GM18517 (cell line): ENCODE data around the gene FOXO1.

ENCODE experiments used
- ATAC-seq: cut with Tn5 transposase; IDR thresholded peaks from one replicate; pipeline ENCODE4 v1.9.1; 2021; ENCODE audit warnings: mild to moderate bottlenecking, moderate library complexity; ENCODE audit not compliant: unreplicated experiment

FOXO1 gene

GRCh38 chr13:40611004-40611403 is 55.4 kb downstream of the FOXO1 start:
- ATAC-seq, result no peak

GRCh38 chr13:40609972-40610726 is 56.3 kb downstream of the FOXO1 start:
- no peak for ATAC-seq

GRCh38 chr13:40608308-40608707 is 58.1 kb downstream of the FOXO1 start:
- ATAC-seq, result no peak

- no peak for ATAC-seq
These were observed 60.9 kb downstream of the FOXO1 start for GRCh38 chr13:40605573-40605972.

GRCh38 chr13:40604135-40604534 is 62.3 kb downstream of the FOXO1 start:
- ATAC-seq, result no peak

- no peak for ATAC-seq
These were observed 66.2 kb downstream of the FOXO1 start for GRCh38 chr13:40600149-40600751.

GRCh38 chr13:40599747-40600146 is 66.7 kb downstream of the FOXO1 start:
- no peak for ATAC-seq

GRCh38 chr13:40599124-40599523 is 67.3 kb downstream of the FOXO1 start:
- ATAC-seq, result no peak

GRCh38 chr13:40598569-40598968 is 67.9 kb downstream of the FOXO1 start:
- ATAC-seq, result no peak

- ATAC-seq, result no peak
These were observed 68.6 kb downstream of the FOXO1 start for GRCh38 chr13:40597735-40598365.

- ATAC-seq, result no peak
These were observed 70.0 kb downstream of the FOXO1 start for GRCh38 chr13:40596484-40596883.

- ATAC-seq, result no peak
These were observed 70.7 kb downstream of the FOXO1 start for GRCh38 chr13:40595693-40596092.

GRCh38 chr13:40592035-40592434 is 74.4 kb downstream of the FOXO1 start:
- ATAC-seq, result no peak

GRCh38 chr13:40591091-40591490 is 75.3 kb downstream of the FOXO1 start:
- ATAC-seq, result no peak

GRCh38 chr13:40590112-40590862 is 76.2 kb downstream of the FOXO1 start:
- no peak for ATAC-seq

GRCh38 chr13:40589285-40590109 is 76.9 kb downstream of the FOXO1 start:
- ATAC-seq, result peak; percentile 88

- no peak for ATAC-seq
These were observed 78.3 kb downstream of the FOXO1 start for GRCh38 chr13:40588101-40588500.

- no peak for ATAC-seq
These were observed 79.4 kb downstream of the FOXO1 start for GRCh38 chr13:40586886-40587565.

- no peak for ATAC-seq
These were observed 80.5 kb downstream of the FOXO1 start for GRCh38 chr13:40585911-40586471.

- ATAC-seq, result no peak
These were observed 82.7 kb downstream of the FOXO1 start for GRCh38 chr13:40583738-40584137.
